Ectodermal cell (in vitro differentiated cells): ENCODE data around the gene EPAS1.

Source experiments
- H3K27ac ChIP-seq: 2 replicates; pipeline ENCODE4 v1.7.0; 2013; ENCODE audit warnings: mild to moderate bottlenecking, low read depth, low read length; ENCODE audit not compliant: insufficient read depth, poor library complexity, severe bottlenecking
- H3K27me3 ChIP-seq: 2 replicates; pipeline ENCODE4 v1.7.0; 2013; ENCODE audit warnings: mild to moderate bottlenecking, low read length; ENCODE audit not compliant: insufficient read depth, control insufficient read depth, poor library complexity, severe bottlenecking
- H3K36me3 ChIP-seq: one replicate; pipeline ENCODE4 v1.7.0; 2013; ENCODE audit warnings: low read length; ENCODE audit not compliant: control insufficient read depth, insufficient read depth
- H3K4me1 ChIP-seq: one replicate; pipeline ENCODE4 v1.7.0; 2013; ENCODE audit warnings: low read length; ENCODE audit not compliant: control insufficient read depth, insufficient read depth
- H3K4me3 ChIP-seq: 2 replicates; pipeline ENCODE4 v1.7.0; 2013; ENCODE audit warnings: low read depth, low read length, control low read depth; ENCODE audit not compliant: insufficient read depth
- H3K9me3 ChIP-seq: 2 replicates; pipeline ENCODE4 v1.7.0; 2013; ENCODE audit warnings: mild to moderate bottlenecking, low read length, moderate library complexity; ENCODE audit not compliant: control insufficient read depth
- WGBS, 2 experiments: methylation state at CpG; one replicate each; pipeline ENCODE4 v1.1.7; 2013; ENCODE audit warnings: missing lambda C conversion rate in 2 of 2; 5-methylcytosine and 5-hydroxymethylcytosine counted together

EPAS1 gene

DNA sequence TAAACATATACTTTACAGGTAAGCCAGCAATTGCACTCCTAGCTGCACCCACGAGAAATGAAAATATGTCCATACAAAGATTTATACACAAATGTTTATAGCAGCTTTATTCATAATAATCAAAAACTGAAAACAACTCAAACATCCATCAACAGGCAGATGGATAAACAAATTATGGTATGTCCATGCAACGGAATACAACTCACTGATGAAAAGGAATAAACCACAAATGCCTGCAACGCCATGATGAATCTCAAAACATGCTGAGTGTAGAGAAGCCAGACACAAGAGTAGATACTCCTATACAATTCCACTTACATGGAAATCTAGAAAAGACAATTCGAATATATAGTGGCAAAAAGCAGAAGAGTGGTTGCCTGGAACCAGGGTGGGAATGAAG, 76.0 kb downstream of the EPAS1 start:
- H3K4me3 ChIP-seq, result no peak overlapping the region
- 90 to 97% methylated on average over 4 of the region's 4 CpGs for WGBS, 2 experiments
- no peaks in the 10 kb centered on the region for H3K36me3 ChIP-seq
- H3K27me3 ChIP-seq, result no peaks in the 10 kb centered on the region
- H3K9me3 ChIP-seq, result no peaks in the 10 kb centered on the region
- H3K27ac ChIP-seq, result no peak overlapping the region
- no peaks in the 10 kb centered on the region for H3K4me1 ChIP-seq

DNA sequence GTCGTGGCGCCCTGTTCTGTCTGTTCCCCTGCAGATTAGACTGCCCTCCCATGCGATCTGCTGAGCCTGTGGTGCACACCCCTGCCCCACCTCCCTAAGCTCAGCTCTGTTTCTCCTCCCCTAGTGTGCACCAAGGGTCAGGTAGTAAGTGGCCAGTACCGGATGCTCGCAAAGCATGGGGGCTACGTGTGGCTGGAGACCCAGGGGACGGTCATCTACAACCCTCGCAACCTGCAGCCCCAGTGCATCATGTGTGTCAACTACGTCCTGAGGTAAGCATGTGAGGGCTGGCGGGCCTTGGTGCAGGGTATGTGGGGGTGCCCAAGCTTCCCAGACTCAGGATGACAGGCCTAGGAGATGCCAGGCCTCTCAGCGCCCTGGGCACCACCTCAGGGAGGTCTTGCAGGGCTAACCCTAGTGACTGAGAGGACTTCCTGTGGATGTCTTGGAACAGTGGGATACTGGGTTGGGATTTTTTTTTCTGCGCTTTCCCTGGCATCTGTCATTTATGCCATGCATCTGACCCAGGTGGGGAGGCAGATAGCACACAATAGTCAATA, 78.4 kb downstream of the EPAS1 start:
- Histone ChIP-seq H3K27me3 (no peaks in the 10 kb centered on the region), H3K9me3 (no peaks in the 10 kb centered on the region), H3K27ac (no peak overlapping the region), H3K4me1 (no peaks in the 10 kb centered on the region), H3K4me3 (no peak overlapping the region), H3K36me3 (no peaks in the 10 kb centered on the region)
- 92 to 95% methylated on average over 12 of the region's 12 CpGs for WGBS, 2 experiments

DNA sequence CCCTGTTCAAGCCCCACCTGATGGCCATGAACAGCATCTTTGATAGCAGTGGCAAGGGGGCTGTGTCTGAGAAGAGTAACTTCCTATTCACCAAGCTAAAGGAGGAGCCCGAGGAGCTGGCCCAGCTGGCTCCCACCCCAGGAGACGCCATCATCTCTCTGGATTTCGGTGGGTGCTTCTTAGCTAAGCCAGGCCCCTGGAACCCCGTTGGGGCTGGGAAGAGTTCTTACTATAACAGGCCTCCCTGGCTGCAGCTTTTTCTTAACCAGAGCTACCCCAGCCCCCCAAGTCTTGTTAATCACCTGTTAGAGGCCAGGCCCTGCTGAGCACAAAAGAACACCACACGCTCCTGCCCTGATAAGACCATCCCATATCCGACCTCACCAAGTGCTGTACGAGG, 79.4 kb downstream of the EPAS1 start:
- Histone ChIP-seq H3K9me3 (no peaks in the 10 kb centered on the region), H3K36me3 (no peaks in the 10 kb centered on the region), H3K27me3 (no peaks in the 10 kb centered on the region), H3K4me3 (no peak overlapping the region), H3K4me1 (no peaks in the 10 kb centered on the region), H3K27ac (no peak overlapping the region)
- 90 to 94% methylated on average over 7 of the region's 7 CpGs for WGBS, 2 experiments

DNA sequence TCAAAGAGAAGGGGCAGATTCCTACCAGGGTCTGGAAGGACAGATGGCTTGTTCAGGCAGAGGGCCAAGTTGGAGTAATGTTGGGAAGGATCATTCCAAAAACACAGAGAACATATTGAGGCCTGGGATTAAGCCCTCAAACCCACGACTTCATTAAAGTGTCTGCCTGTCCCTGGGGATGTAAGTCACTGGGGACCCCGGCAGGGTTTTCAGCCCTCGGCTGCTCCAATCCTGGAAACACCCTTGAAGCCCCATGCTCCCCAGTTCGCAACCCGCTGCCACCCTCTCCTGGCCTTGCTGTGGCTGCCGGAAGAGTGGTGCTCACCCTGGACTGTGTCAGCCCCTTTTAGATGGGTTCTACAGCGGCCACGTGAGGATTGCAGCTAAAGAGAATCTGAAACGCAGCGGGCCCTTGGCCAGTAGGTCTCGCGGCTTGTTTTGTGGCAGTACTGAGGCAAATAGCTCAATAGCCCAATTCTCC, 79.9 kb downstream of the EPAS1 start:
- H3K4me3 ChIP-seq, result no peak overlapping the region
- no peaks in the 10 kb centered on the region for H3K27me3 ChIP-seq
- H3K4me1 ChIP-seq, result no peaks in the 10 kb centered on the region
- no peaks in the 10 kb centered on the region for H3K9me3 ChIP-seq
- H3K27ac ChIP-seq, result no peak overlapping the region
- 91 to 93% methylated on average over 12 of the region's 12 CpGs for WGBS, 2 experiments
- no peaks in the 10 kb centered on the region for H3K36me3 ChIP-seq

DNA sequence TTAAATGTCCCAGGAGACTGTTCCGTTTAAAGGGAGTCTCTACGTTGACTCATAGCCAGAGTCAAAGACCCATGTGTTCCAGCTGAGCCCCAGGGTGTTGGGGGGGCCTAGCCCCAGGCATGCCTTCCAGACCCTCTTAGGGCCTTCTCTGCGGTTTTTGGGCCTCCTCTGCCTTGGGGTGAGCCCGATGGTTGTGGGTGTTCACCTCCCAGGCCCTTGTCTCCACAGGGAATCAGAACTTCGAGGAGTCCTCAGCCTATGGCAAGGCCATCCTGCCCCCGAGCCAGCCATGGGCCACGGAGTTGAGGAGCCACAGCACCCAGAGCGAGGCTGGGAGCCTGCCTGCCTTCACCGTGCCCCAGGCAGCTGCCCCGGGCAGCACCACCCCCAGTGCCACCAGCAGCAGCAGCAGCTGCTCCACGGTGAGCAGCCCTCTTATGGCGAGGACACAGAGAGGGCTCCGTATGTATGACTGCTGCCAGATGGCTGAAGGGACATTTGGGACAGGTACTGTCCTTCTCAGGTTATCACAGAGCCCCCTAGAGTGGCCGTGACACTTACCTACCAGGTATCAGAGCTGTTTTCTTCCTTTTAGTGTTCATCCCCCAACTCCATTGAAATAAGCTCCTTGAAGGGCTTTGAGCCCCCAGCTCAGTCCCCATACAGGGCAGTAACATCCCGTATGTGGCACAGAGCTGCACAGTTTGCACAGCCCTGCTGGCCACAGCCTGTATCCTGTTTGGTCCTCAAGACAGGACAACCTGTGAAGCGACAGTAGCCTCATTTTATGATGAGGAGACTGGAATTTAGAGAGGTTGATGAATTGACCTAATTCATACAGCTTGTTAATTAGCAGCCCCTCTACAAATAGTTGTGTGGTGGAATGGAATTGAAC, 80.7 kb downstream of the EPAS1 start:
- Histone ChIP-seq H3K36me3 (no peaks in the 10 kb centered on the region), H3K4me3 (no peak overlapping the region), H3K27me3 (no peaks in the 10 kb centered on the region), H3K9me3 (no peaks in the 10 kb centered on the region), H3K27ac (no peak overlapping the region), H3K4me1 (no peaks in the 10 kb centered on the region)
- WGBS, 2 experiments, result 92 to 94% methylated on average over 16 of the region's 16 CpGs

DNA sequence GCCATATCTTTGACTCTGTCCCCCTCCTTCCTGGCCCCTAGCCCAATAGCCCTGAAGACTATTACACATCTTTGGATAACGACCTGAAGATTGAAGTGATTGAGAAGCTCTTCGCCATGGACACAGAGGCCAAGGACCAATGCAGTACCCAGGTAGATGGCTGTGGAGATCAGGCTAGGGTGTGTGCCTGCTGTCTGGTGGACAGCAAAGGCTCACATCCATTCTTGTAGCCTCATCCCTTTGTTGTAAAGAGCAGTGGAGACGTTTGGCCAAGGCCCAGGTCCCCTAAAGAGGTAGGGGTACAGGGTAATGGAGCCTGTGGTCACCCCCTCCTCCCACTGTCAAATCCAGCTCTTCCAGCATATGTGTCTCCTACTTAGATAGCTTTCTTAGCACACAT, 81.4 kb downstream of the EPAS1 start:
- H3K4me1 ChIP-seq, result no peaks in the 10 kb centered on the region
- H3K36me3 ChIP-seq, result no peaks in the 10 kb centered on the region
- H3K27me3 ChIP-seq, result no peaks in the 10 kb centered on the region
- WGBS, 2 experiments, result 90 to 98% methylated on average over 3 of the region's 3 CpGs
- H3K4me3 ChIP-seq, result no peak overlapping the region
- H3K27ac ChIP-seq, result no peak overlapping the region
- no peaks in the 10 kb centered on the region for H3K9me3 ChIP-seq

DNA sequence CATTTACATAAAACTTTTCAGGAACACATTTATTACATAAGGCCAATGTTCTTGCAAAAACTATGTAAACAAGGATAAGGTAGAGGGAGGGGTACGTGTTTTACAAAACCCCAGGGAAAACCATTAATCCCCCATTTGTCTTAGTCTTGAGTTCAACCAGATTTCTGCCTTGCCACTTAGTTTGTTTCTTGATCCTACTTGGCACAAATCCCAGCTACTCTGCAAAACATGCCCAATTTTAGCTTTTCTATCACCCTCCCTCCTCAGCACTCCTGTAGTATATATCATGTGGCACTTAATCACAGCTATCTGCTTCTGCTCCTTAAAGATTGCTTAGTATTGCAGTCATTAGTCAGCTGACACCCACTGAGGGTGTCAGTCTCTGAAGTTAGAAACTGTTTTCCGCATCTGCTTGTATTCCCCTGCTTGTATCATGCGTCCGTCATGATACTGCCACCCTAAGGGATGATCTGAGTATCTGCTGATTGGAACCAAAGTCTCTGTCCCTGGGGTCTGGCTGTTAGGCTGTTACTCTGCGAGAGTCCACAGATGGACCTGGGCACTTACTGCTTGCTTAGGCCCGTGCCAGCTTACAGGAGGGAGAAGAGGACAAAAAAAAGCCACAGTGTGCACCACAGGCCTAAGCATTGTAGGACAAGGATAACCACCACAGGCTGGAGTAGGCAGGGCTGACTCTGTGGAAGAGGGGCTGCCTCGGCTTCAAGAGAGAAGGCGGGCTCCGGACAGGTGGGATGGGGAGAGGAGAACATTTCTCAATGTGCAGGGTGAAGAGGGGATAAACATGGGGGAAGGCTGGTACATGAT, 82.2 kb downstream of the EPAS1 start:
- Histone ChIP-seq H3K27ac (no peak overlapping the region), H3K4me3 (no peak overlapping the region), H3K27me3 (no peaks in the 10 kb centered on the region), H3K9me3 (no peaks in the 10 kb centered on the region), H3K36me3 (no peaks in the 10 kb centered on the region), H3K4me1 (no peaks in the 10 kb centered on the region)
- 88 to 89% methylated on average over 9 of the region's 9 CpGs for WGBS, 2 experiments

DNA sequence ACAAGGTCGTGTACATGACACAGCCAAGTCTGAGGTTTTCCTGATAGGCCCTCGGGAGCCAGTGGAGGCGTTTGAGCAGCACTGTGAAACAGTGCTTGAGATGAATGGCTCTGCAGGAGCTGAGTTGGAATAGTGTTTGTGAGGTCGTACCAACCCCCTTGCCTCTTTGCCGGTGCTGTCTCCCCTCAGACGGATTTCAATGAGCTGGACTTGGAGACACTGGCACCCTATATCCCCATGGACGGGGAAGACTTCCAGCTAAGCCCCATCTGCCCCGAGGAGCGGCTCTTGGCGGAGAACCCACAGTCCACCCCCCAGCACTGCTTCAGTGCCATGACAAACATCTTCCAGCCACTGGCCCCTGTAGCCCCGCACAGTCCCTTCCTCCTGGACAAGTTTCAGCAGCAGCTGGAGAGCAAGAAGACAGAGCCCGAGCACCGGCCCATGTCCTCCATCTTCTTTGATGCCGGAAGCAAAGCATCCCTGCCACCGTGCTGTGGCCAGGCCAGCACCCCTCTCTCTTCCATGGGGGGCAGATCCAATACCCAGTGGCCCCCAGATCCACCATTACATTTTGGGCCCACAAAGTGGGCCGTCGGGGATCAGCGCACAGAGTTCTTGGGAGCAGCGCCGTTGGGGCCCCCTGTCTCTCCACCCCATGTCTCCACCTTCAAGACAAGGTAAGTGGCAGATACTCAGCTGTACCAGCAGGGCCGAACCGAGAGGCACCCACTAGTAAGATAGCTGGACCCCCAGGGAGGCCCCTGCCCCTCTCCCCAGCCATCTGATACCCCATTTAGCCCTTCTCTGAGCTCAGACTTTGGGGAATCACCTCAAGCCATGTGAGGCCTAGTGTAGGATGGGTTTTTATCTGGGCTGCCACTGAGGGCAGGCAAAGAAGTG, 83.1 kb downstream of the EPAS1 start:
- no peaks in the 10 kb centered on the region for H3K27me3 ChIP-seq
- H3K4me3 ChIP-seq, result no peak overlapping the region
- no peaks in the 10 kb centered on the region for H3K4me1 ChIP-seq
- no peaks in the 10 kb centered on the region for H3K9me3 ChIP-seq
- 93% methylated on average over 22 of the region's 22 CpGs for WGBS, 2 experiments
- no peaks in the 10 kb centered on the region for H3K36me3 ChIP-seq
- no peak overlapping the region for H3K27ac ChIP-seq

DNA sequence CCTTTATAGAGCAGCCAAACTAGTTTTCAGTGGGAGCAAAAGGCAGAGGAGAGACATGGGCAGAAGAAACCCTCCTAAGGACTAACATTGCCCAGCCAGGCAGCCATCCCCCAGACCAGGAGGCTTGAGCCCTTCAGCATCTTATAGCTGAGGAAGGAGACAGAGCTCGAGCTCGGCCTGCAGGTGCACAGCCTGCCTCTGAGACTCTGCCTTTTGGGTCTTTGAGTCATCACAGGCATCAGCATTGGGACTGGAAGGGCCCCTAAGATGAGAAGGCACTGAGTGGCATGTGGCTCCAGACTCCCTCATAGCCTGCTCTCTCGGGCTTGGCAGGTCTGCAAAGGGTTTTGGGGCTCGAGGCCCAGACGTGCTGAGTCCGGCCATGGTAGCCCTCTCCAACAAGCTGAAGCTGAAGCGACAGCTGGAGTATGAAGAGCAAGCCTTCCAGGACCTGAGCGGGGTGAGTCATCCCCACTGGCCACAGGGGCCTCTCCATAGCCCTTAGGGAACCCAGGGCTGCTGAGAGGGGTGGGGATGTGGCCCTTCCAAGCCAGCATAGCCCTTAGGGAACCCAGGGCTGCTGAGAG, 84.1 kb downstream of the EPAS1 start:
- Histone ChIP-seq H3K4me3 (no peak overlapping the region), H3K4me1 (no peaks in the 10 kb centered on the region), H3K27me3 (no peaks in the 10 kb centered on the region), H3K9me3 (no peaks in the 10 kb centered on the region), H3K27ac (no peak overlapping the region), H3K36me3 (no peaks in the 10 kb centered on the region)
- WGBS, 2 experiments, result 92 to 95% methylated on average over 8 of the region's 8 CpGs
